Measurements from ENCODE around the gene PRELID2.
"Not testable (repeated sequence)": the region's sequence is repeated elsewhere in the genome, so short reads cannot be mapped to it uniquely, and the experiment has no call there.

Gene PRELID2

DNA sequence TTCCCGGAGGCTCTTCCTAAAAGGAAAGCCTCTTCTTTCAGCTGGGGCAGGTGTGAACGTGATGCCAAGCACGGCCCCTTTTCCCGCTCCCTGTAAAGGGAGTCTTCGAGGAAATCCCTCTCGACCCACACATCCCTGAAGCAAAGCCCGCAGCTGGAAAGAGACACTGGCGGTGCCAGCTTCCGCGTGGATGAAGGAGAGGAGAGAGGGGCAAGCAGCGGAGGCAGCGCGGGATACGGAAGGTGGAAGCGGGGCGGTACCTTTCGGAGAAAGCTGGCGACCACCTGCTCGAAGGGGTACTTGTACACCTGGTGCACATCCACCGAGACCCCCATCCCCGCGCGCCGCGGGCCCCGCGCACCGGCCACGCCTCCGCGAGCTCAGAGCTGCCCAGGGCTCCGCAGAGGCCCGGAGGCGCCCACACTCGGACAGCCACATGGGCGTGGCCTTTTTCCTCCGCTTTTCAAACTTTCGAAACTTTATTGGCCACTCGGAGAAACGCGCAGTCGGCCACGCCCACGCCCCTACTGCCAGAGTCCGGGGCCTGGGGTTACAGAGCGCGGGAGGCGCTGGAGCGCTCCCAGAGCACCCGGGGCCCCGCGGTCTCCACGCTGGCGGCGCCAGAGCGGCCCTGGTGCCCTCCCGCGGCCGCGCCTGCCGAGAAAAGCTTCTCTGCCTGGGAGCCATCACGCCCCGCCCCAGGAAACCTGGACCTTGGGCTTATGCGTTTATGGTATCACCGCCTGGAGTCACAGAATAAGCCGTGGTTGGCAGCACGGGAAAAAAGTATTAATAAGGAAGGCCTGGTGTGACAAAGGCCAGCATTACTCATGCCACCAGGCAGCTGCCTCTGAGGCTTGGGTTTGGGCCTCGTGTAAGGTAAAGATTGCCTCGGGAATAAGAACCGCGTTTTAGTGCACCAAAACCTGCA, at the start of gene PRELID2:
Gene PRELID2 (minus strand): TSS at position 426 of the 931 bp plus-strand sequence. CDS start 91 bp downstream, at position 335.
- TF ChIP-seq, protein P1, sequence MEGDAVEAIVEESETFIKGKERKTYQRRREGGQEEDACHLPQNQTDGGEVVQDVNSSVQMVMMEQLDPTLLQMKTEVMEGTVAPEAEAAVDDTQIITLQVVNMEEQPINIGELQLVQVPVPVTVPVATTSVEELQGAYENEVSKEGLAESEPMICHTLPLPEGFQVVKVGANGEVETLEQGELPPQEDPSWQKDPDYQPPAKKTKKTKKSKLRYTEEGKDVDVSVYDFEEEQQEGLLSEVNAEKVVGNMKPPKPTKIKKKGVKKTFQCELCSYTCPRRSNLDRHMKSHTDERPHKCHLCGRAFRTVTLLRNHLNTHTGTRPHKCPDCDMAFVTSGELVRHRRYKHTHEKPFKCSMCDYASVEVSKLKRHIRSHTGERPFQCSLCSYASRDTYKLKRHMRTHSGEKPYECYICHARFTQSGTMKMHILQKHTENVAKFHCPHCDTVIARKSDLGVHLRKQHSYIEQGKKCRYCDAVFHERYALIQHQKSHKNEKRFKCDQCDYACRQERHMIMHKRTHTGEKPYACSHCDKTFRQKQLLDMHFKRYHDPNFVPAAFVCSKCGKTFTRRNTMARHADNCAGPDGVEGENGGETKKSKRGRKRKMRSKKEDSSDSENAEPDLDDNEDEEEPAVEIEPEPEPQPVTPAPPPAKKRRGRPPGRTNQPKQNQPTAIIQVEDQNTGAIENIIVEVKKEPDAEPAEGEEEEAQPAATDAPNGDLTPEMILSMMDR (conservative IDR thresholded peaks at IDR 0.05; ENCODE audit: control insufficient read depth, insufficient read depth, low read depth, low read length) = no peak
- peak within 1 kb of the TSS; percentile 72 for H3K4me3 ChIP-seq (ENCODE audit: control insufficient read depth, low read depth, low read length)
- DNase-seq (ENCODE audit: low read depth) = peak; percentile 85

DNA sequence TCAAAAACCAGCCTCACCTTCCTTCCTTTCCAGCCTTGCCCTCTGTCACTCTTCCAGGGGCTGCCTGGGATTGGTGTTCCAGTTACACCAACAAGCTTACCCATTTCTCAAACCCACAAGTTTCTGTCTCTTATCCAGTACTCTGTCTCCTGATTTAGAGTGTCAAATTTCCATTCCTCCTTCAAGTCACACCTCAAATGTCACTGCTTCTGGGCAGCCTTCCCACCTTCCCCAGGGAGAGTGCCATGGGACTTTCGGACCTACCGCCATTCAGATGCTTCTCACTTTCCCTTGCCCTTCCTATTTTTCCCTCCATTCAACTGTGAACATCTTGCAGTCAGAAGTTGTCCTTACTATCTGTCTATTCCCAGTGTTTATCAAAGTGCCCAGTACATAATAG, 39.6 kb upstream of the PRELID2 start:
- DNase-seq (ENCODE audit: low read depth) = no peak
- TF ChIP-seq, protein P1 (conservative IDR thresholded peaks at IDR 0.05; ENCODE audit: control insufficient read depth, insufficient read depth, low read depth, low read length) = no peak

DNA sequence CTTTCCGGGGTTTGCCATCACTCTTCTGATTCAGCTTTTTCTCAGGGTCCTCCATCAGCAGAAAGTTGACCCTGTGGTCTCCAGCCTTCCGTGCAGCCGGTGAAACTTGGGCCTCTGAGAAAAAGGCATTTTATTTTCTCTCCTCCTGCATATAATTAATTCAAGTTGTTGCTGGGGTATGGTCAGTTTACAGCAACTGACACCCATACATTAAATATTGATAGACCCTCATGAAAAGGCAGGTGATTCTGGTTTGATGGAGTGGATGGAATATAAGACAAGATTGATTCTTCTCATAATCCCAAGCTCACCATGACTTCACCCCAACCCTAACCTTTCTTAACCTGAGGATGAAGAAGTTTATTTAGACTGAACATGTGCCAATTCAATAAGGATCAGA, 37.8 kb upstream of the PRELID2 start, which contains the start of gene GRXCR2:
Gene GRXCR2 (minus strand): TSS at position 101 of the 400 bp plus-strand sequence. CDS start 46 bp downstream, at position 55.
- no peak for DNase-seq (ENCODE audit: low read depth)
- TF ChIP-seq, protein P1 (conservative IDR thresholded peaks at IDR 0.05; ENCODE audit: control insufficient read depth, insufficient read depth, low read depth, low read length) = no peak
- H3K4me3 ChIP-seq (ENCODE audit: control insufficient read depth, low read depth, low read length) = no peak within 1 kb of the TSS

More for the DNA sequence above, 39.6 kb upstream of the PRELID2 start:
- no peak overlapping the region for H3K4me3 ChIP-seq (ENCODE audit: control insufficient read depth, low read depth, low read length)

- H3K4me3 ChIP-seq (ENCODE audit: control insufficient read depth, low read depth, low read length) = no peak overlapping the region
- no peak for DNase-seq (ENCODE audit: low read depth)
- TF ChIP-seq, protein P1 (conservative IDR thresholded peaks at IDR 0.05; ENCODE audit: control insufficient read depth, insufficient read depth, low read depth, low read length) = no peak
These were observed 37.3 kb upstream of the PRELID2 start for GRCh38 chr5:145872486-145872885.

GRCh38 chr5:145869753-145870152, 34.6 kb upstream of the PRELID2 start:
- DNase-seq (ENCODE audit: low read depth) = no peak
- H3K4me3 ChIP-seq (ENCODE audit: control insufficient read depth, low read depth, low read length) = no peak overlapping the region
- TF ChIP-seq, protein P1 (conservative IDR thresholded peaks at IDR 0.05; ENCODE audit: control insufficient read depth, insufficient read depth, low read depth, low read length) = no peak

DNA sequence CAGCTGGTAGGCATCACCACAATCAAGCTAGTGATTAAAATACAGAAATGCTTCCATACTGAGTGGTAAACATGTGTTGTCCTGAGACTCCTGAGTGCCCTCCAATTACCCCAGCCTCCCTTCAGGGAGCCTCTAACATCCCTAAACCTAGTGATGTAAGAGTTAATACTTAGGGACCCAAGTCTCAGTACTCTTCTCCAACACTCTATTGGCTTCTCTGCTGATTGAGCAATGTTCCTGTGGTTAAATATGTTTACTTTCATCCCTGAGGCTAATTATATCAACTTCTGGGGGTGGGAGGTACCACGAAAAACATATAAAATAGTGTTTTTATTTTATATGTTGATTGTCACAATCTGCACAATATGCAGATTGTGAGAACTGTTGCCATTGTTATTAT, 32.7 kb upstream of the PRELID2 start:
- no peak overlapping the region for H3K4me3 ChIP-seq (ENCODE audit: control insufficient read depth, low read depth, low read length)
- TF ChIP-seq, protein P1 (conservative IDR thresholded peaks at IDR 0.05; ENCODE audit: control insufficient read depth, insufficient read depth, low read depth, low read length) = no peak
- DNase-seq (ENCODE audit: low read depth) = no peak

GRCh38 chr5:145864432-145864831, 29.3 kb upstream of the PRELID2 start:
- H3K4me3 ChIP-seq (ENCODE audit: control insufficient read depth, low read depth, low read length); DNase-seq (ENCODE audit: low read depth): not testable (repeated sequence)
